Activated CD8-positive, alpha-beta memory T cell treated with anti-CD3 and anti-CD28 coated beads for 48 hours (primary cell): ENCODE data around the gene KCNJ3.
"Not testable (repeated sequence)": the region's sequence is repeated elsewhere in the genome, so short reads cannot be mapped to it uniquely, and the experiment has no call there.

Experiments
- DNase-seq, 3 experiments: peaks; one replicate each; pipeline ENCODE4 v3.0.0-alpha.2; 2020; ENCODE audit warnings: low read depth in 2 of 3, low spot score in 2 of 3

The KCNJ3 gene

GRCh38 chr2:154837035-154837434, 138.5 kb downstream of the KCNJ3 start:
- DNase-seq: no peak

- no peak for DNase-seq
Observed at GRCh38 chr2:154844513-154844912, 146.0 kb downstream of the KCNJ3 start.

GRCh38 chr2:154846842-154847241, 148.3 kb downstream of the KCNJ3 start:
- no peak for DNase-seq

- DNase-seq: no peak
Observed at GRCh38 chr2:154849482-154849881, 151.0 kb downstream of the KCNJ3 start.

GRCh38 chr2:154850532-154850931, 152.0 kb downstream of the KCNJ3 start:
- DNase-seq: no peak

GRCh38 chr2:154855138-154855537, 156.6 kb downstream of the KCNJ3 start:
- DNase-seq: no peak

GRCh38 chr2:154867151-154867550, 168.7 kb downstream of the KCNJ3 start:
- not testable (repeated sequence) for DNase-seq

GRCh38 chr2:154875999-154876398, 177.5 kb downstream of the KCNJ3 start:
- no peak for DNase-seq

- DNase-seq: no peak
Observed at GRCh38 chr2:154882725-154883124, 184.2 kb downstream of the KCNJ3 start.

- no peak for DNase-seq
Observed at GRCh38 chr2:154886316-154886715, 187.8 kb downstream of the KCNJ3 start.

- no peak for DNase-seq
Observed at GRCh38 chr2:154898269-154898668, 199.8 kb downstream of the KCNJ3 start.

GRCh38 chr2:154901063-154901462, 202.6 kb downstream of the KCNJ3 start:
- DNase-seq: no peak
